Mesothelial cell of epicardium (in vitro differentiated cells): ENCODE data around the gene CLIP2. TPM values are rescaled to one million over a fixed set of nuclear protein-coding genes. Genes with fewer than 3 reads are reported as not detected.

Source experiments
- DNase-seq, 2 experiments: peaks; one replicate each; pipeline ENCODE4 v3.0.0; 2021; ENCODE audit warnings: low spot score in 2 of 2; ENCODE audit not compliant: unreplicated experiment in 2 of 2
- H3K27ac Mint-ChIP-seq: 2 replicates; pipeline ENCODE4 v1.8.0; 2021; ENCODE audit warnings: mixed read lengths
- H3K27me3 Mint-ChIP-seq: 2 replicates; pipeline ENCODE4 v1.8.0; 2021; ENCODE audit warnings: low read depth, mixed read lengths
- H3K36me3 Mint-ChIP-seq: 2 replicates; pipeline ENCODE4 v1.8.0; 2021; ENCODE audit warnings: mixed read lengths
- H3K4me1 Mint-ChIP-seq: 2 replicates; pipeline ENCODE4 v1.8.0; 2021; ENCODE audit warnings: mixed read lengths
- H3K4me3 Mint-ChIP-seq: 2 replicates; pipeline ENCODE4 v1.8.0; 2021; ENCODE audit warnings: mild to moderate bottlenecking, moderate library complexity, mixed read lengths
- H3K9me3 Mint-ChIP-seq: 2 replicates; pipeline ENCODE4 v1.8.0; 2021; ENCODE audit warnings: mixed read lengths
- CTCF ChIP-seq: fragments of 200-600 bp; sonication (generic); IDR thresholded peaks from one replicate; pipeline ENCODE4 v1.5.0; 2021; ENCODE audit warnings: antibody characterized with exemption; ENCODE audit not compliant: unreplicated experiment
- total RNA-seq: library from RNA; stranded (reverse); gene quantifications from 3 replicates; pipeline ENCODE4 v1.2.1, GENCODE V29; 2021

The CLIP2 gene
- total RNA-seq, 1 donor from 2014 or later, result 40.2 TPM

GRCh38 chr7:74290553-74290950, 1.3 kb downstream of the CLIP2 start:
- H3K4me1 Mint-ChIP-seq, result peaks cover 20% of the 10 kb centered on the region
- H3K27me3 Mint-ChIP-seq, result peaks cover 2% of the 10 kb centered on the region
- TF ChIP-seq CTCF, result no peak
- H3K4me3 Mint-ChIP-seq, result peak overlapping the region; percentile 66
- peak overlapping the region; percentile 0 for H3K27ac Mint-ChIP-seq
- H3K36me3 Mint-ChIP-seq, result no peaks in the 10 kb centered on the region
- DNase-seq, result no peak
- no peaks in the 10 kb centered on the region for H3K9me3 Mint-ChIP-seq

- Mint-ChIP-seq H3K27me3 (peaks cover 2% of the 10 kb centered on the region), H3K4me3 (peak overlapping the region; percentile 66), H3K9me3 (no peaks in the 10 kb centered on the region), H3K27ac (peak overlapping the region; percentile 0), H3K36me3 (peaks cover 2% of the 10 kb centered on the region), H3K4me1 (peaks cover 20% of the 10 kb centered on the region)
- TF ChIP-seq CTCF, result no peak
- no peak for DNase-seq
Measured at GRCh38 chr7:74290981-74291441, 1.8 kb downstream of the CLIP2 start.

- H3K36me3 Mint-ChIP-seq, result peaks cover 2% of the 10 kb centered on the region
- TF ChIP-seq CTCF, result no peak
- no peak overlapping the region for H3K27ac Mint-ChIP-seq
- H3K9me3 Mint-ChIP-seq, result no peaks in the 10 kb centered on the region
- H3K4me3 Mint-ChIP-seq, result peak overlapping the region; percentile 66
- H3K4me1 Mint-ChIP-seq, result peaks cover 20% of the 10 kb centered on the region
- peaks cover 2% of the 10 kb centered on the region for H3K27me3 Mint-ChIP-seq
- DNase-seq, result no peak
Measured at GRCh38 chr7:74291535-74291934, 2.3 kb downstream of the CLIP2 start.

GRCh38 chr7:74292757-74293576, 3.8 kb downstream of the CLIP2 start:
- no peak for DNase-seq
- no peak overlapping the region for H3K4me3 Mint-ChIP-seq
- peak overlapping the region; percentile 5 for H3K27ac Mint-ChIP-seq
- H3K4me1 Mint-ChIP-seq, result peaks cover 20% of the 10 kb centered on the region
- peaks cover 2% of the 10 kb centered on the region for H3K36me3 Mint-ChIP-seq
- TF ChIP-seq CTCF, result no peak
- H3K27me3 Mint-ChIP-seq, result peaks cover 2% of the 10 kb centered on the region
- H3K9me3 Mint-ChIP-seq, result no peaks in the 10 kb centered on the region

- Mint-ChIP-seq H3K4me3 (no peak overlapping the region), H3K4me1 (peaks cover 15% of the 10 kb centered on the region)
- no peak for TF ChIP-seq CTCF
Measured at GRCh38 chr7:74293577-74293908, 4.3 kb downstream of the CLIP2 start.

More at GRCh38 chr7:74293577-74293908, 4.3 kb downstream of the CLIP2 start:
- peaks cover 2% of the 10 kb centered on the region for H3K27me3 Mint-ChIP-seq
- no peaks in the 10 kb centered on the region for H3K9me3 Mint-ChIP-seq
- DNase-seq, result no peak
- H3K27ac Mint-ChIP-seq, result peak overlapping the region; percentile 5
- peaks cover 2% of the 10 kb centered on the region for H3K36me3 Mint-ChIP-seq
